Stimulated activated naive CD4-positive, alpha-beta T cell (primary cell): Measurements from ENCODE around the gene PLD1.
"Not testable (repeated sequence)": the region's sequence is repeated elsewhere in the genome, so short reads cannot be mapped to it uniquely, and the experiment has no call there.

Experiments used
- DNase-seq, 6 experiments: peaks; one replicate each; lab custom pipeline; 2025; lab: John Stamatoyannopoulos, UW

The PLD1 gene

DNA sequence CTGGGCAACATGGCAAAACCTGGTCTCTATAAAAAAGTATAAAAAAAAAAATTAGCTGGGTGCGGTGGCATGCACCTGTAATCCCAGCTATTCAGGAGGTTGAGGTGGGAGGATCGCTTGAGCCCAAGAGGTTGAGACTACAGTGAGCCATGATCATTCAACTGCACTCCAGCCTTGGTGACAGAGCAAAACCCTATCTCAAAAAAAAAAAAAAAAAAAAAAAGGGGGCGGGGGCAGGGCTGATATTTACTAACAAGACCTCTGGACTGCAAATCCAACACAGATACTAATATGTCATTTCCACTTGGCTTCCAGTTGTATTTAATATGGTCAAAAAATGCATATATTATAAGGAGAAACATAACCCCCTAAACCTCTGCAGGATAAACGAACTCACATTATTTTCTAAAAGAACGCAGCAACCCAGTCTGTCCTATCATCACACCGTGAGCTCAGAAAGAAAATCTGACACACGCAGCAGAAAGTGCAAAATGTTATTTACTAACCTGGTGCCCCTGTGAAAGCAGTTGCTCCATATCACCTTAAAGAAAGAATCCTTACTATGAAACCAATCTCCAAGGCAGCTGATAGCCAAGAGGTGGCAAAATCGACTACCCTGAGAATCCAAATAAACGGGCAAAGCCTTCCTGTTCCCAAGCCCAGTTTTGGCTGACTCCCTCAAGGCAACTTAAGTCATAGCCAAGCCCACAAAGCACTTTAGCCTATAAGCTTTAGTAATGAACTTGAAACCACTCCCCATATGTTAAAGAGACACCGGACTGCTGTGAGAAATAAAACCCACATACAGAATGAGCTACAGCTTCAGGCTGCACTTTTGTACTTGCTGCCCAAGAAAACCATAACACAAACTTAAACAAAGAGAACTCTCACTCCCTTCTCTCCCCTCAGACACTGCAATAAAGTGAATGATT, 39.3 kb downstream of the PLD1 start:
- no peak for DNase-seq

DNA sequence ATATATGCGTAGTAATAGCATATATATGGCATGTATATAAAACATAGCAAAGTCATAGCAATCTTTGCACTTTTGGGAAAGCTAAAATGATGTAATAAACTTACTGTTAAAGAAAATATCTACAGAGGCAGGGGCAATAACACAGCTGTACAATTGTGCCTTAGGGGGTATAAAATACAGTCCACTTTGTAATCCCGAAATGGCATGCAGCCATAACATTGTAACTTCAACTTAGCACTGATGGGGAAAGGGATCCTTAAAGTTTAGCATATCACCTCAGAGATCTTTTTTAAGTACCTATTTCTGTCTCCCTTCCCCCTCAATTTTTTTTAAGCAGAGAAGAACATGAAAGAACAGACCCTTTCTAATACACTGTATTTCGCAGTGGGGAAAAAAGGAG, 40.8 kb downstream of the PLD1 start:
- DNase-seq, result no peak

DNA sequence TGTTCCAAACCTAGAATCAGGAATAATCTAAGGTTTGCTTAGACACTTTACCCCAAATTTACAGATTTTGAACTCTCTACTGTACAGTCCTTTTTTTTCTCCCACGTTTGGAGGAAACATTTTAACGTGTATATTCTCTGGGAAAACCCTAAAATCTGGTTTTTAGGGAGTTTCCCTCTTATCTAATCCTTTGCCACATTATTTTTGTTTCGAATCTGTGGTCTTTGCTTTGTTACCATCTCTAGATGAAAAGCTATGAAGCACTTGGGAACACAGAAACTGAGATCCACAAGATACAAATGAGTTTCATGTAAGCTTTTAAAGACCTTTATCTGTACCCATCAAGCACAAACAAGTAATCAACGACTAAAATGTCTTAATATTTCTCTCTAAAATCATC, 41.3 kb downstream of the PLD1 start:
- DNase-seq, result no peak

DNA sequence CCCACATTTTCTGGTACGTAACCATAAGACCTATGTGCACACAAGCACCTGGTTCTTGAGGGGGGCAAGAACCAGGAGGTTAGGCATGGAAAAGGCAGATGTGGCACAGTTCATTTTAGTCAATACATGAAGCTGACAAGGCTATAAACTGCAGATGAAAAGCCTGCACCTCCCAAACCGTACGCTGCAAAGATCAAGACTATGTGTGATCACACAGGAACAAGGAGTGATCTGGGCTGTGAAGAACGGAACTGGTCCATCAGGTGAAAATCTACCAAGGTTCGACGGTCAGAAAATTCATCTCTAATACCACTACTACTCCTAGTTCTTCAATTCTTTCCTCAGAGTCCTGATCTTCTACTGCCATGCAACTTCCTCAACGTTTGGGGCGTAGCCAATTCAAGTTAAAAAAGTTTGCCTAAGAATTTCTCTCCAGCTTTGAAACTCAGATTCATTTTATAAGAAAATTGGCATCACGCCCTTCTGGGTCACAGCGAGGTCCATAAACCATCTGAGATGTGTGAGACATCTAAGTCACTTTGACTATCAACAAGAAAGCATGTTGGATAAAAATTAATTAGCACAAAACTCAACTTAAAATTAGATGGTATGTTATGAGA, 41.9 kb downstream of the PLD1 start:
- DNase-seq, result no peak

DNA sequence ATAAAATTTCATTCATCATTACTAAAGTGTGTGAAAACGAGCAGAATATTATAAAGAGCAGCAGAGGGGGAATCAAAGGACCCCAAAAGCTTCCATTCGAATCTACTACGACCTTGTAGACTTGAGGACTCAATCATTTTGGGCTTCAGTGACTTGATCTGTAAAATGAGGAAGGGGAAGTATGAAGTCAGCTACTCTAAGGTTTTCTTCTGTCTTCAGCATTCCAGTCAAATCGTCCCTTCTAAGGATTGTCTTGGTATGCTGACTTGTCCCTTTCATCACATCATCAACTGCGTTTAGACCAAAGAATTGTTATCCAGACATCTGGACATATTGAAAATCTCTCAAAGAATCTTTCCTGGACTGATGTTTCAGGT, 44.8 kb downstream of the PLD1 start:
- DNase-seq, result no peak

DNA sequence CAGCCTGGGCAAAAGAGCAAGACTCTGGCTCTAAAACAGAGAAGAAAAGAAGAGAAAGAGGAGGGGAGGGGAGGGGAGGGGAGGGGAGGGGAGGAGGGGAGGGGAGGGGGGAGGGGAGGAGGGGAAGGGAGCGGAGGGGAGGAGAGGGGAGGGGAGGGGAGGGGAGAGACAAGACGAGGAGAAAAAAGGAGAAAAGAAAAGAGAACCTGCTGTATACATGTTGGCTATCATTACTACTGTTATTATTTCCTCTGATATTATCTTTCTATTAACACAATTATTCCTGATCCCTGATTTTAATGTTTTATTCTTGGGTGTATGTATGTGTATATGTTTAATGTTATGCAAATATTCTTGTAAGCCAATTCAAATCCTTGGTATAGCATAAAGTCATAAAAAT, 46.9 kb downstream of the PLD1 start:
- no peak for DNase-seq

DNA sequence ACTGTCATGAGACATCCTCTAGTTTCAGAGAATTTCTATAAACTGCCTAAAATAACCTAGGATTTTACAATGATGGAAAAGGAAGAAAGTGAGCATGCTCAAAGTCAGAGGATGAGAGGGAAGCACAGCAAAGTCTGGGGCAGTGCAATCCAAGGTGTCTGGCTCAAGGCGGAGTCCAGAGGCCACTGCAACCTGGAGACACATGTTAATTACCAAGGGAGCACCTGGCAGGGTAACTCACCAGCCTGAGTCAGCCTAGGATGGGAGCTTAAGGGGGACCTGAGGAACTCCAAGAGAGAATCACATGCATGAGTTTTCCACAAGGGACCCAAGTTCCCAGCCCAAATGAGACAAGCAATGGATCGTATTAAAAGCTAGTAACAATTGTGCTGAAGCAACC, 49.8 kb downstream of the PLD1 start:
- DNase-seq, result no peak

DNA sequence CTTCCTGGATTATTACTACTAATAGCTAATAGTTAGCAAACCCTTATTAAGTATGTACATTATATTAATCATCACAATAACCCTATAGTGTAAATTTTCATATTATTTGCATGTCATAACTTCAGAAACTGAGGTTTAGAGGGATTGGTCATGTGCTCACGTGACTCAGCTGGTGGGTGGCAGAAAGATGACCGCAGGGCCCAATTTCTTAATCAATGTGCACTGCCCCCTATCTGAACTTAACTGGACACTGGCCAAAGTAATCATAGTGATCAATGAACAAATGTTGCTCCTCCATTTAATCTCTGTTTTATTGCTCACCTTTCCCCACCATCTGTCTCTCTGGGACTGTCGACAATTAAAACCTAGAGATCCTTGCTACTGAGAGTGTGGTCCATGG, 52.2 kb downstream of the PLD1 start:
- no peak for DNase-seq

DNA sequence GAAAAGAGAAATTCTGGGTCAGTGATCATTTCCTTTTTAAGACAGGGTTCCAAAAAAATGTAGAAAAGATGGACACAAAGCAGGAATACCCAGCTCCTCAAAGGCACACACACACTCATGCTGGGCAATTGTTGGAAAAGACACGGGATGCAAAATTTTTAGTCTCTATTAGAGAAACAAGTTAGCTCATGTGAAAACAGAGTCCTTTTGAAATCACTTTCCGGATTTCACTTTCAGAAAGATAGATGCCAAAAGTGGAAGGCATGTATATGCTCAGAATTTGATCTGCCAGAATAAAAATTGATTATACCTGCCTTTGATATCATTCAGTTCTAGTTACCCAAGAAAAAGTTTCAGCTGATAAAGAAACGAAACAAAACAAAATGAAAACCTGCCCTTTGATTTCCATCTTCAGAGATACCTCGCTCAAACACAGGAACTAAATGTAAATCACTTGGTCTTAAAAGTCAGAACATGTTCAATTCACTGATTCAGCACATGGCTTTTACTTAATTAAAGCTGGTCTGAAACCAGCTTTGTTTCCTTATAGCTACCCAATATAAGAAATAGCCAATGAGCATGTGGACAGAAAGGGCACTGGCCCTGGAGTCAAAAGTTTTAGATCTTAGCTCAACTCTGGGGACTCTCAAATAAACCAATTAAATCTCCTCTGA, 52.8 kb downstream of the PLD1 start:
- no peak for DNase-seq

DNA sequence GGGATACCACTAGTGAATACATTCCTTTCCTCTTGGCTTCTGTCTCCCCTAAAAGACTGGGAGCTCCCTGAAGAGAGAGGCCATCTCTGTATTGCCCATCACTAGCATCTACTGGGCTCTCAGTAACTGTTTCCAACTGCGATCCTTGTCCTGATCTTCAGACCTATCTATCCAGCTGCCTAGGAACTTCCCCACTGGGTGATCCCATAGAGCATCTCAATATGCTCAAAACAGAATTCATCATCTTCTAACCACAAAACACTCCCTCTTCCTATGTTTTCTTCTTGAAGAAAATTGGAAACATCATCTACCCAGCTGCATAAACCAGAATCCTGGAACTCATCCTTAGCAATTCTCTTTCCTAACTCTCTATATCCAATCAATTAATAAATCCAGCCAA, 54.6 kb downstream of the PLD1 start:
- DNase-seq, result no peak

DNA sequence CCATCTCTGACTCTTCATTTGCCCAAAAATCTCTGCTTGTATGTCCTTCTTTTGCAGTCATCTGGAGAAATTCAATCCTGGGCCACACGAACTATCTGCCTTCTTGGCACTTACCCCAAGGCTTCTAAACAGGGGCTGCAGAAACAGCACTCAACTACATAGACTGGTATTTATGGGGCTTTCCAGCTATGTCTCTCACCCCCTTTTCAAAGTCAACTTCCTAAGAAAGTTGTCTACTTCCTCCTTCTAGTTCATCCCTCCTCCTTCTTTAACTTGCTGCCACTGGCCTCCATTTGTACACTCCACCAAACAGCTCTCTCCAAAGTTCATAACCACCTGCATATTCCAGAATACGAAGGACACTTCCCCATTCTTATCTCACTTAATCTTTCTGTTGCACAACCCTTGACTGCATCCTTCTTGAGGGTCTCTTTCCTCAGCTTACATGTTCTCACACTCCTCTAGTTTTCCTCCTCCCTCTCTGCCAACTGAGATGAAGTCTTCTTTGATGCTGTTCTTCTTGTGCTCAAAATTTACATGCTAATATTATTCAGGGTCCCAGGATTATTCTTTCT, 55.2 kb downstream of the PLD1 start:
- DNase-seq, result no peak

DNA sequence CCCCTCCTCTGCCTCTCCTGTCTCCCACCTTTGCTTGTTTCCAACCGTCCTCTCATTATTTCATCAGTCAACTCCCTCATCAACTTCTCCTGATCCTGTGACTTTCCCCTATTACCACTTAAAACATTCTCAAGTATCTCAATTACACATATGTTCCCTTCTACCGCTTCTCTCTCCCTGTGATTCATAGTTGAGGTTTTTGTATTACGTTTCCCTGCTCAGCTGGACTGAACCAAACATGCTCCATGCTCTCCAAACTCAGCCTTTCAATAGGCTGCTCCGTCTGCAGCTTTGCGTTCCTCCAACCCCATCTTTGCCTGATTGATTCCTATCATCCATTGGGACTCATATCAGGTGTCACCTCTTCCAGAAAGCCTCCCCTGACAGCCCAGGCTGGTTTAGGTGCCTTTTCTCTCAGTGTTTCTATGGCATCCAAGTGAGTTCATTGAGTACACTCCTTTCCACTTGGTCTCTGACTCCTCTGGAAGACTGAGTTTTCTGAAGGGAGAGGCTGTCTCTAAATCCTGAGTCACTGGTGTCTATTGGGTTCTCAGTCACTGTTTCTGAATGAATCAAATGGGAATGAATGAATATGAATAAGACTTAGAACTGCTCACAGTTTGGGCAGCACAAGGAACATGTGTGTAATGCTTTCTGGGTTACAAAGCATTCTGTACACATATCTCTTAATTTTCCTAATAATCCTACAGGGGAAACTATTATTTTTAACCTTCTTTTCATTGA, 56.4 kb downstream of the PLD1 start:
- no peak for DNase-seq

DNA sequence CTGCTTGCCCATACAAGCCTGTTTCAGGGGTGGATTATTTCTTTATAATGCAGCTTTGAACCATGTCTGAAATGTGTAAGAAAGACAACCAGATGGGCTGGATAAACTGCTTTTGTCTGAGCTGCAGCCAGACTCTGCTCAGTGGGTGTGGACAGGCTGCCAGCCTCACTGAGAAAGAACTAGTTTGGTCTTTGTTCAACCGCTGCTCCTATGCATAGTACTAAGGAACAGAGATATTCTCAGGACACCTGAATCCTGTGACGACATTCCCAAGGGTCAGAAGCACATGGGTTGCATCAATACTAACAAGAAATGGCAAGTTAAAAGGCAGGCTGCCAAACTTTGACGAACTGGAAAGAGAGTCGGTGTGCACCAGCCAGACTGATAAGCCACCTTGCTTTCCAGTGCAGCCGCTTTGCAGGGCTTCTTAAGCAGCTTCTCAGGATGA, 57.2 kb downstream of the PLD1 start:
- DNase-seq, result no peak

DNA sequence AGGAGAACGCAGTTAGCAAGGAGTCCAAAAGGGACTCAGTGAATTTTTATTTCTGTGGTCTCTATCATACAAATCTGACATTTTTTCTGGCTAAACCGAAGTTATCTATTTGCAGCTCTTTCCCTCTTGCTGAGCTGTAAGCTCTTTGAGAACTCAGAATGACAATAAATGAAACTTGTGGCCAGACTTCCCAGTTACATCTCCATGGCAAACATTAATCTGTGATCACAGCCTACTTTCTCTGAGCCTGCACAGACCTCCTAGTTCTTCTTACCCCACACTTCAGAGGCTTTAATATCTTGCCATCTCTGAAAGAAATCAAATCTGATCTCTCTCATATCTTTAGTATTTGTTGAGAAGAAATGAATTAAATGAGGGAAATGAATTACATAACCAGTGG, 58.0 kb downstream of the PLD1 start:
- DNase-seq, result no peak

DNA sequence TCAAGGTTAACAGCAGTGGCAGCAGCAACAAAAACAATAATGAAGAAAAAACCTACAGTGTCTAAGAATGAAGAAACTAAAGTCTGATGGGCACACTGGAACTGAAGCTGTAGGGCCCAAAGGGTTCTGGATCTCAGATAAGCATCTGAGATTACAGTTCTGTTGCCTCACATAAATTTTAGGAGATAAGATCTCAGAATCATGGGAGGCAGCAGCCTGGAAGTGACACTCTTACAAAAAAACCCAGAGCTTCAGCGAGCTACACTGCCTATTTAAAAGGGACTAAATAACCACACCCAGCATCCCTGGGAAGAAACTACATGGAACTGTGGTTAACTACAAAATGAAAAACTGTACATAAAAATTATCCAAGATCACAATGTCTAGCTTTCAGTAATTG, 61.2 kb downstream of the PLD1 start:
- no peak for DNase-seq

DNA sequence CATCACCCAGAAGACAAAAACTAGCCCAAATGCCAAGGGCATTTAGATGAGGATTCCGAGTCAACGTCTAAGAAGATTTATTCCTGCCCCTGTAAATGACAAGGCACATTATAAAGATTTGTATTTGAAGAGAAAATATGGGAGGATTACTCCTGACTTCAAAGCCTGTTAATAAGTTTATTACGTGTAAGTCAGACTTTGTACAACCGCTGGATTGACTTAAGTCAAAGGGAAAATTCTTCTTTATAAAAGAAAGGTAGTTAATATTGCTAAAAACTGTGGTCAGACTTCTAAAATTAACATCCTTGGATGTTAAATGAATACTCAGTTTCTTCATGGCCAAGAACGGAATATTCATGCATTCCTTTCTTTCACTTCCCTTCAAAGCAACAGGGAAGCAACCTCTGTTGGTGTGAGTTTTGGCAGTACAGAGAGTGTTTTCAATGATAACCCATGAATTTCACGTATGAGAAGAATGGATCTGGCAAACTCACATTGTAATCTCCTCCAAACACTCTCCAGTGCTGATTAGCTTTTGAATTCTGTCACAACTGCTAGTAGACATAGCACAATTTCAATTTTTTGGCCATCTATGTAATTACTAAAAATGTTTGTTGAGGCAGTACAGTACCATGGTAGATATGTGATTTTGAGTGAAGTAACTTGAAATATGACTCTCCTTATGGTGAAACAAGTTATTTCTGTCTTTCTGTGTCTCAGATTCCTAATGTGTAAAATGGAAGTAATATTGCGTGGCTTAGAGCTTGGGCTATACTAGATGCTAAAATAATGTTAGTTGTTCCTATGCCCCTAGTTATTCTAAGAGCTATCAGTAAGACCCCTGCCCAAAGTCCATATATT, 62.0 kb downstream of the PLD1 start:
- no peak for DNase-seq

DNA sequence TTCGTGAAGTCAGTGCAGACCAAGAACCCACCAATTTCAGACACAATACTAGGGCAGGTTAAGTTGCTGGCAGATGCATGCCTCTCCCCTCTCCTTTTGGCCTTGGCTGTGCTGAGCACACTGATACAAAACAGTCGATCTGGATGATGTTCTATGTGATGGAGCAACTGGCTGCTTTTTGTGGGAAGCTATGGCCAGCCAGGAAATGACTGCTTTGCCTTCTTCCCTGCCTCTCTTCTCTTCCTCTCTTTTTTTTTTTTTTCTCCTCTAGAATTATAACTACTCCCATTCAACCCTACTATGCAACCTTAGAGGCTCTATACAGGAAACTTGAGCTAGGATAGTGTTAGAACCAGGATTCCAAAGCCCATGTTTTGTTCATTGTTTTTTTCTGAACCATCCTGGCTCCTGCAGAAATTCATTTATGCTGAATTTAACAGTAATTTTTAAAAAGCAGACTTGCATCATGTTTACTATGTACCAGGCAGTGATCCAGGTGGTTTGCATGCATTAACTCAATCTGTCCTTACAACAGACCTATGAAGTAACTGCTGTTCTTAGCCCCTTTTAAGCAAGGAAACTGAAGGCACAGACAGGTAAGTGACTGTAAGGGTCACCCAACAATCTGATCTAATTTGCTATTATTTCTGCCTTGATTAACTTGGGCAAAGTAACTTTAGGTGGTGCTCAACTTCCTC, 62.9 kb downstream of the PLD1 start:
- DNase-seq, result no peak

DNA sequence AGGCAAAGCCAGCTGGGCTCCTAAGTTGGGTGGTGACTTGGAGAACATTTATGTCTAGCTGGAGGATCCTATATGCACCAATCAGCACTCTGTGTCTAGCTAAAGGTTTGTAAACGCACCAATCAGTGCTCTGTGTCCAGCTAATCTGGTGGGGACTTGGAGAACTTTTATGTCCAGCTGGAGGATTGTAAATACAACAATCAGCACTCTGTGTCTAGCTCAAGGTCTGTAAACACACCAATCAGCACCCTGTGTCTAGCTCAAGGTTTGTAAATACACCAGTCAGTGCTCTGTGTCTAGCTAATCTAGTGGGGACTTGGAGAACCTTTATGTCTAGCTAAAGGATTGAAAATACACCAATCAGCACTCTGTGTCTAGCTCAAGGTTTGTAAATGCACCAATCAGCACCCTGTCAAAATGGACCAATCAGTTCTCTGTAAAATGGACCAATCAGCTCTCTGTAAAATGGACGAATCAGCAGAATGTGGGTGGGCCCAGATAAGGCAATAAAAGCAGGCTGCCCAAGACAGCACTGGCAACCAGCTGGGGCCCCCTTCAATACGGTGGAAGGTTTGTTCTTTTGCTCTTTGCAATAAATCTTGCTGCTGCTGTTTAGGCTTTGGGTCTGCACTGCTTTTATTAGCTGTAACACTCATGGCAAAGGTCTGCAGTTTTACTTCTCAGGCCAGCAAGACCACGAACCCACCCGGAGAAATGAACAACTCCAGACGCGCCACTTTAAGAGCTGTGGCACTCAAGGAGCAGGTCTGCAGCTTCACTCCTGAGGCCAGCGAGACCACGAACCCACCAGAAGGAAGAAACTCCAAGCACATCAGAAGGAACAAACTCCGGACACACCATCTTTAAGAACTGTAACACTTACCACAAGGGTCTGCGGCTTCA, 63.7 kb downstream of the PLD1 start:
- not testable (repeated sequence) for DNase-seq

DNA sequence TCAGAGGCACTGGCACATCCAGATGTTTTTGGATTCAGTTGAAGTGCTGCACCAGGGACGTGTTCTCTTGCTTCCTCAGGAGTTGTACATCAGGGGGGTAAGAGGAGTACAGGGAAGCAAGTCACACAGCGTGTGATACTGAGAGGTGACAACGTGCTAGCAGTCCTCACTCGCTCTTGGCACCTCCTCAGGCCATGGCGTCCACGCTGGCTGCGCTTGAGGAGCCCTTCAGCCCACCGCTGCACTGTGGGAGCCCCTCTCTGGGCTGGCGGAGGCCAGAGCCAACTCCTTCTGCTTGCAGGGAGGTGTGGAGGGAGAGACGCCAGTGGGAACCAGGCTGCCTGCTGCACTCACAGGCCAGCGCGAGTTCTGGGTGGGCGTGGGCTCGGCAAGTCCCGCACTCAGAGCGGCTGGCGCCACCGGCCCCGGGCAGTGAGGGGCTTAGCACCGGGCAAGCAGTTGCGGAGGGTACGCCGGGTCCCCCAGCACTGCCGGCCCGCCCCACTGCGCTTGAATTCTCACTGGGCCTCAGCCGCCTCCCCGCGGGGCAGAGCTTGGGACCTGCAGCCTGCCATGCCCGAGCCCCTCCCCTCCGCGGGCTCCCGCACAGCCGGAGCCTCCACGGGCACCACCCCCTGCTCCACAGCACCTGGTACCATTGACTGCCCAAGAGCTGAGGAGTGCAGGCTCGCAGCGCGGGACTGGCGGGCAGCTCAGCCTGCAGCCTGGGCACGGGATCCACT, 64.5 kb downstream of the PLD1 start:
- DNase-seq, result no peak
